Caco-2 (cell line): ENCODE results near the gene LMO3. TPM values are rescaled to one million over a fixed set of nuclear protein-coding genes. Genes with fewer than 3 reads are reported as not detected.

Experiments
- BruUV-seq: library from RNA; stranded (reverse); fragments of 400-500 nt; replicated peaks from 2 replicates; lab custom pipeline; 2021; lab: Mats Ljungman, UMichigan
- CTCF ChIA-PET: fragments of 300-600 bp; sonication (Branson Sonifier 250); formaldehyde crosslinking; loops from one replicate; lab custom pipeline; 2022; ENCODE audit warnings: antibody characterized with exemption; lab: Charles Lee
- POLR2A ChIA-PET: fragments of 300-600 bp; sonication (Branson Sonifier 250); formaldehyde crosslinking; loops from one replicate; lab custom pipeline; 2022; ENCODE audit warnings: antibody characterized with exemption; lab: Charles Lee
- DNase-seq, 2 experiments: peaks; one replicate each; pipeline versions ENCODE4 v3.0.0 to v3.0.0-alpha.2; 2020 to 2022
- H3K27me3 ChIP-seq: replicated peaks from 2 replicates; pipeline ENCODE4 v1.6.0; 2011; ENCODE audit warnings: low read length; ENCODE audit not compliant: control insufficient read depth, insufficient read depth
- H3K36me3 ChIP-seq: 2 replicates; pipeline ENCODE4 v1.5.1; 2011; ENCODE audit warnings: low read length; ENCODE audit not compliant: control insufficient read depth, insufficient read depth
- H3K4me1 ChIP-seq: fragments of 250-450 bp; sonication (Bioruptor Pico); 2 replicates; pipeline ENCODE4 v1.5.1; 2020; ENCODE audit warnings: mild to moderate bottlenecking
- H3K4me3 ChIP-seq: 2 replicates; pipeline ENCODE4 v1.5.1; 2011; ENCODE audit warnings: low read depth, mild to moderate bottlenecking, control low read depth, low read length
- H3K9me3 ChIP-seq: fragments of 250-450 bp; sonication (Bioruptor Pico); 2 replicates; pipeline ENCODE4 v1.5.1; 2020; ENCODE audit warnings: mild to moderate bottlenecking, moderate library complexity
- H3K27ac Mint-ChIP-seq: one replicate; pipeline ENCODE4 v1.8.0; 2022; ENCODE audit warnings: mixed read lengths; ENCODE audit not compliant: unreplicated experiment
- H3K27me3 Mint-ChIP-seq: one replicate; pipeline ENCODE4 v1.8.0; 2022; ENCODE audit warnings: mixed read lengths; ENCODE audit not compliant: insufficient read depth, unreplicated experiment
- H3K36me3 Mint-ChIP-seq: one replicate; pipeline ENCODE4 v1.8.0; 2022; ENCODE audit warnings: mild to moderate bottlenecking, mixed read lengths; ENCODE audit not compliant: insufficient read depth, unreplicated experiment
- H3K4me1 Mint-ChIP-seq: one replicate; pipeline ENCODE4 v1.8.0; 2022; ENCODE audit warnings: low read depth, mixed read lengths; ENCODE audit not compliant: unreplicated experiment
- H3K4me3 Mint-ChIP-seq: one replicate; pipeline ENCODE4 v1.8.0; 2022; ENCODE audit warnings: mild to moderate bottlenecking, moderate library complexity, mixed read lengths; ENCODE audit not compliant: unreplicated experiment
- H3K9me3 Mint-ChIP-seq: one replicate; pipeline ENCODE4 v1.8.0; 2022; ENCODE audit warnings: mixed read lengths; ENCODE audit not compliant: unreplicated experiment
- intact Hi-C: fragments of 100-400 bp; cut with micrococcal nuclease; formaldehyde crosslinking; loops from one replicate; pipeline ENCODE4 v1.10.0; 2022; ENCODE audit not compliant: unreplicated experiment
- total RNA-seq: library from RNA; stranded (reverse); gene quantifications from 2 replicates; pipeline ENCODE4 v1.2.3, GENCODE V29; 2022
- TF ChIP-seq, protein P1 (sequence below), 2 experiments: fragments of 200-600 bp in 1 of 2; IDR thresholded peaks; 1 replicate in 1 of 2; 2 replicates in 1 of 2; pipeline versions ENCODE4 v1.5.1 to v1.8.0; 2011 to 2022; ENCODE audit warnings: antibody characterized with exemption in 1 of 2, control low read depth in 1 of 2, inconsistent platforms in 1 of 2, low read depth in 1 of 2, low read length in 1 of 2, mild to moderate bottlenecking in 1 of 2, moderate library complexity in 1 of 2; ENCODE audit not compliant: insufficient read depth in 1 of 2, severe bottlenecking in 1 of 2, unreplicated experiment in 1 of 2

Gene LMO3
- total RNA-seq, 1 experiment from 2014 or later = not detected

DNA sequence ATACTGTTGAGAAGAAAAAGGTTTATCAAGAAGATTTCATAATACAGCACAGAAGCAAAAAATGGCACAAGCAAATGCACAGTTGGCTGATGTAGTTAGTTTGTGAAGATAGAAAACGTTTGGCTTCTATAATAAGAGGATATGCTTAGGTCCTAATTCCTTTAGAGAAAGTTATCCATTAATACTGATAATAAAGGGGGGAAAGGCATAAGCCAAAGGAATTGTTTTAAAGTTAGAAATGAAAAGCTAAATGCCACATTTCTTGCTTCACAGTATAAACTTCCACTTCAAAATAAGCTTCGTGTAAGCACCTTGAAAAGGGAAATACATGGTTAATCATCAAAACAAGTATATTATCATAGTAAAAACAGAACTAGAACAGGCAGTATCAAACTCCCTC lies 12.4 kb downstream of the LMO3 start:
- intact Hi-C loops = no loop called here
- Mint-ChIP-seq H3K4me3 (no peak overlapping the region), H3K9me3 (no peaks in the 10 kb centered on the region), H3K4me1 (no peaks in the 10 kb centered on the region), H3K27me3 (peaks cover 2% of the 10 kb centered on the region), H3K36me3 (no peaks in the 10 kb centered on the region), H3K27ac (no peak overlapping the region)
- TF ChIP-seq, protein P1, sequence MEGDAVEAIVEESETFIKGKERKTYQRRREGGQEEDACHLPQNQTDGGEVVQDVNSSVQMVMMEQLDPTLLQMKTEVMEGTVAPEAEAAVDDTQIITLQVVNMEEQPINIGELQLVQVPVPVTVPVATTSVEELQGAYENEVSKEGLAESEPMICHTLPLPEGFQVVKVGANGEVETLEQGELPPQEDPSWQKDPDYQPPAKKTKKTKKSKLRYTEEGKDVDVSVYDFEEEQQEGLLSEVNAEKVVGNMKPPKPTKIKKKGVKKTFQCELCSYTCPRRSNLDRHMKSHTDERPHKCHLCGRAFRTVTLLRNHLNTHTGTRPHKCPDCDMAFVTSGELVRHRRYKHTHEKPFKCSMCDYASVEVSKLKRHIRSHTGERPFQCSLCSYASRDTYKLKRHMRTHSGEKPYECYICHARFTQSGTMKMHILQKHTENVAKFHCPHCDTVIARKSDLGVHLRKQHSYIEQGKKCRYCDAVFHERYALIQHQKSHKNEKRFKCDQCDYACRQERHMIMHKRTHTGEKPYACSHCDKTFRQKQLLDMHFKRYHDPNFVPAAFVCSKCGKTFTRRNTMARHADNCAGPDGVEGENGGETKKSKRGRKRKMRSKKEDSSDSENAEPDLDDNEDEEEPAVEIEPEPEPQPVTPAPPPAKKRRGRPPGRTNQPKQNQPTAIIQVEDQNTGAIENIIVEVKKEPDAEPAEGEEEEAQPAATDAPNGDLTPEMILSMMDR (IDR thresholded peaks at IDR 0.05; ENCODE audit: insufficient read depth in 1 of 2, low read depth in 1 of 2, low read length in 1 of 2, severe bottlenecking in 1 of 2, unreplicated experiment in 1 of 2) = no peak
- Histone ChIP-seq H3K36me3 (no peaks in the 10 kb centered on the region), H3K4me1 (no peaks in the 10 kb centered on the region), H3K4me3 (no peak overlapping the region), H3K27me3 (no peaks in the 10 kb centered on the region), H3K9me3 (no peaks in the 10 kb centered on the region)
- DNase-seq = no peak
- ChIA-PET POLR2A (no interaction called here), CTCF (no interaction called here)
- BruUV-seq = no TSS peak

DNA sequence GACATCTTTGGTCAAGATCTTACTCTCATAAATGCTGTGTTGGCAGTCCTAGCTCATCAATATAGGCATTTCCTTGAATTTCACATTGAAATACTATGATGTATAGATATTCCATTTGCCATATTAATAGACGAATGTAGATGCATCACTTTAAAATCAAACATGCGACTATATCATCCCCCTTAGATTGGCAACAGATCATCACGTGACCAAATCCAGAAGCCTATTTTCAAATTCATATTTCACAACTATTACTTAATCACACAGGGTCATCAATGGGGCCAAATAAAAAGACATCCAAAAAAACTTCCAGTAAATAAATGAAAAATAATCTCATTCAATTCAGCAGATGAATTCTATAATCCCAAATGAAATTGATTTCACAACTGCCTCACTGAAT lies 15.3 kb downstream of the LMO3 start:
- intact Hi-C loops = no loop called here

DNA sequence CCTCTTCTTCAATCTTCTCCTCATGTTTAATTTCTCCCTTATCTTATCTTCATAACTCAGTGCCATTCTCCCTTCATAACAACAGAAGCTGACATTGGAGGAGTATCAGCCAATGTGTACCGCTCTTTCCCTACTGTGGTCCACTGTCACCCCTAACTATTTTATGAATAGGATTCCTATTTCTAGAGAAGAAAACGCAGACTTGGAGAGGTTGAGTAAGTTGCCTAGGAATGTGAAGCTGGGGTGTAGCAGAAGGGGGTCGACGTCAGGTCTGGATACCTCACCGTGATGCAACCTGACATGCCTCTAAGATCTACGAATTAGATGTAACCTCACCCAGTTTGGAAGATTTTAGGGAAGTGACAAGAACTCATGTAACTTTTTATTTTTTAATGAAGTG lies 17.1 kb downstream of the LMO3 start:
- peaks cover 7% of the 10 kb centered on the region for H3K4me1 Mint-ChIP-seq
- Histone ChIP-seq H3K36me3 (no peaks in the 10 kb centered on the region), H3K4me3 (no peak overlapping the region), H3K9me3 (no peaks in the 10 kb centered on the region), H3K27me3 (no peaks in the 10 kb centered on the region), H3K4me1 (no peaks in the 10 kb centered on the region)
- intact Hi-C loops = no loop called here
- peaks cover 8% of the 10 kb centered on the region for H3K9me3 Mint-ChIP-seq
- no TSS peak for BruUV-seq
- DNase-seq = no peak
- no peak overlapping the region for H3K4me3 Mint-ChIP-seq
- TF ChIP-seq, protein P1 (IDR thresholded peaks at IDR 0.05; ENCODE audit: insufficient read depth in 1 of 2, low read depth in 1 of 2, low read length in 1 of 2, severe bottlenecking in 1 of 2, unreplicated experiment in 1 of 2) = no peak
- ChIA-PET CTCF (no interaction called here), POLR2A (no interaction called here)
- H3K27ac Mint-ChIP-seq = no peak overlapping the region
- no peaks in the 10 kb centered on the region for H3K27me3 Mint-ChIP-seq
- H3K36me3 Mint-ChIP-seq = no peaks in the 10 kb centered on the region

More for the DNA sequence above, 15.3 kb downstream of the LMO3 start:
- Histone ChIP-seq H3K27me3 (no peaks in the 10 kb centered on the region), H3K4me1 (no peaks in the 10 kb centered on the region), H3K36me3 (no peaks in the 10 kb centered on the region), H3K9me3 (no peaks in the 10 kb centered on the region), H3K4me3 (no peak overlapping the region)
- Mint-ChIP-seq H3K27me3 (no peaks in the 10 kb centered on the region), H3K27ac (no peak overlapping the region), H3K4me3 (no peak overlapping the region), H3K36me3 (no peaks in the 10 kb centered on the region), H3K4me1 (no peaks in the 10 kb centered on the region), H3K9me3 (no peaks in the 10 kb centered on the region)
- POLR2A ChIA-PET = no interaction called here
- DNase-seq = no peak
- TF ChIP-seq, protein P1 (IDR thresholded peaks at IDR 0.05; ENCODE audit: insufficient read depth in 1 of 2, low read depth in 1 of 2, low read length in 1 of 2, severe bottlenecking in 1 of 2, unreplicated experiment in 1 of 2) = no peak
- CTCF ChIA-PET = no interaction called here
- no TSS peak for BruUV-seq
